ENCODE measurements around the gene CCDC195.

Gene CCDC195

GRCh38 chr2:224716201-224716600 lies at the start of gene CCDC195:
CCDC195 (minus strand) TSS chr2:224716365; CDS start chr2:224716365, 0 bp downstream.
- H3K79me2 ChIP-seq (ENCODE audit: low read length) = no peaks in the 10 kb centered on the region
- H3K9me3 ChIP-seq (ENCODE audit: insufficient read depth, low read length) = no peaks in the 10 kb centered on the region
- TF ChIP-seq CTCF (IDR thresholded peaks at IDR 0.05; ENCODE audit: low read depth, low read length) = no peak
- no peak for TF ChIP-seq EZH2phosphoT487 (IDR thresholded peaks at IDR 0.05; ENCODE audit: low read depth)
- H4K20me1 ChIP-seq (ENCODE audit: insufficient read depth, low read length) = no peaks in the 10 kb centered on the region
- no peak within 1 kb of the TSS for H3K27ac ChIP-seq (ENCODE audit: low read length)
- no peak within 1 kb of the TSS for H3K9ac ChIP-seq (ENCODE audit: low read length)
- H3K4me1 ChIP-seq (ENCODE audit: low read length) = peaks cover 4% of the 10 kb centered on the region; the same call in 1 of the 2 replicates
- no peak within 1 kb of the TSS for H3K4me2 ChIP-seq (ENCODE audit: low read length)
- H3K36me3 ChIP-seq (replicated peaks; ENCODE audit: low read depth, low read length) = no peaks in the 10 kb centered on the region
- H3K27me3 ChIP-seq (ENCODE audit: low read depth, low read length) = no peaks in the 10 kb centered on the region
- no peak within 1 kb of the TSS for H2AFZ ChIP-seq (ENCODE audit: low read depth, low read length)
- H3K4me3 ChIP-seq (ENCODE audit: low read length) = no peak within 1 kb of the TSS

- Histone ChIP-seq H3K9ac (ENCODE audit: low read length) (no peak overlapping the region), H3K4me2 (ENCODE audit: low read length) (no peak overlapping the region), H3K4me3 (ENCODE audit: low read length) (no peak overlapping the region), H3K36me3 (replicated peaks; ENCODE audit: low read depth, low read length) (peaks cover 44% of the 10 kb centered on the region), H2AFZ (ENCODE audit: low read depth, low read length) (no peak overlapping the region), H3K27me3 (ENCODE audit: low read depth, low read length) (no peaks in the 10 kb centered on the region), H3K4me1 (ENCODE audit: low read length) (no peaks in the 10 kb centered on the region; the same call in 1 of the 2 replicates), H3K27ac (ENCODE audit: low read length) (no peak overlapping the region), H3K79me2 (ENCODE audit: low read length) (no peaks in the 10 kb centered on the region), H3K9me3 (ENCODE audit: insufficient read depth, low read length) (no peaks in the 10 kb centered on the region), H4K20me1 (ENCODE audit: insufficient read depth, low read length) (no peaks in the 10 kb centered on the region)
- no peak for TF ChIP-seq EZH2phosphoT487 (IDR thresholded peaks at IDR 0.05; ENCODE audit: low read depth)
- no peak for TF ChIP-seq CTCF (IDR thresholded peaks at IDR 0.05; ENCODE audit: low read depth, low read length)
Measured at GRCh38 chr2:224764565-224765236, 48.5 kb upstream of the CCDC195 start.

GRCh38 chr2:224757934-224758548 lies 41.9 kb upstream of the CCDC195 start:
- H3K79me2 ChIP-seq (ENCODE audit: low read length) = no peaks in the 10 kb centered on the region
- no peaks in the 10 kb centered on the region for H3K9me3 ChIP-seq (ENCODE audit: insufficient read depth, low read length)
- H3K36me3 ChIP-seq (replicated peaks; ENCODE audit: low read depth, low read length) = peaks cover 44% of the 10 kb centered on the region
- no peak overlapping the region for H3K4me3 ChIP-seq (ENCODE audit: low read length)
- H2AFZ ChIP-seq (ENCODE audit: low read depth, low read length) = no peak overlapping the region
- H3K27ac ChIP-seq (ENCODE audit: low read length) = no peak overlapping the region
- H3K27me3 ChIP-seq (ENCODE audit: low read depth, low read length) = no peaks in the 10 kb centered on the region
- TF ChIP-seq CTCF (IDR thresholded peaks at IDR 0.05; ENCODE audit: low read depth, low read length) (no peak), EZH2phosphoT487 (IDR thresholded peaks at IDR 0.05; ENCODE audit: low read depth) (no peak)
- no peak overlapping the region for H3K9ac ChIP-seq (ENCODE audit: low read length)
- H4K20me1 ChIP-seq (ENCODE audit: insufficient read depth, low read length) = no peaks in the 10 kb centered on the region
- peaks cover 16% of the 10 kb centered on the region for H3K4me1 ChIP-seq (ENCODE audit: low read length)
- no peak overlapping the region for H3K4me2 ChIP-seq (ENCODE audit: low read length)

GRCh38 chr2:224753743-224754540 lies 37.8 kb upstream of the CCDC195 start:
- H3K4me3 ChIP-seq (ENCODE audit: low read length) = no peak overlapping the region
- no peaks in the 10 kb centered on the region for H3K27me3 ChIP-seq (ENCODE audit: low read depth, low read length)
- TF ChIP-seq EZH2phosphoT487 (IDR thresholded peaks at IDR 0.05; ENCODE audit: low read depth) (no peak), CTCF (IDR thresholded peaks at IDR 0.05; ENCODE audit: low read depth, low read length) (no peak)
- H3K36me3 ChIP-seq (replicated peaks; ENCODE audit: low read depth, low read length) = peaks cover 20% of the 10 kb centered on the region
- H3K4me1 ChIP-seq (ENCODE audit: low read length) = peaks cover 37% of the 10 kb centered on the region
- no peaks in the 10 kb centered on the region for H3K9me3 ChIP-seq (ENCODE audit: insufficient read depth, low read length)
- peak overlapping the region; percentile 36 for H3K27ac ChIP-seq (ENCODE audit: low read length)
- H4K20me1 ChIP-seq (ENCODE audit: insufficient read depth, low read length) = no peaks in the 10 kb centered on the region
- no peak overlapping the region for H2AFZ ChIP-seq (ENCODE audit: low read depth, low read length)
- peak overlapping the region; percentile 47 for H3K4me2 ChIP-seq (ENCODE audit: low read length)
- no peak overlapping the region for H3K9ac ChIP-seq (ENCODE audit: low read length)
- no peaks in the 10 kb centered on the region for H3K79me2 ChIP-seq (ENCODE audit: low read length)
